IPS-18a (cell line): ENCODE measurements around the gene CRADD.

ENCODE experiments used
- H3K27ac ChIP-seq: one replicate; pipeline ENCODE4 v1.5.1; 2013; ENCODE audit warnings: low read length
- H3K27me3 ChIP-seq: one replicate; pipeline ENCODE4 v1.6.1; 2013; ENCODE audit warnings: mild to moderate bottlenecking, low read length; ENCODE audit not compliant: control insufficient read depth, insufficient read depth
- H3K36me3 ChIP-seq: one replicate; pipeline ENCODE4 v1.6.1; 2013; ENCODE audit warnings: low read depth, low read length; ENCODE audit not compliant: control insufficient read depth
- H3K4me1 ChIP-seq: one replicate; pipeline ENCODE4 v1.6.1; 2013; ENCODE audit warnings: low read depth, low read length; ENCODE audit not compliant: control insufficient read depth
- H3K4me3 ChIP-seq: one replicate; pipeline ENCODE4 v1.5.1; 2013; ENCODE audit warnings: low read length
- H3K9ac ChIP-seq: one replicate; pipeline ENCODE4 v1.6.1; 2013; ENCODE audit warnings: mild to moderate bottlenecking, low read length, moderate library complexity
- H3K9me3 ChIP-seq: one replicate; pipeline ENCODE4 v1.6.1; 2013; ENCODE audit warnings: low read depth, low read length; ENCODE audit not compliant: control insufficient read depth

The CRADD gene

GRCh38 chr12:93741659-93742109 lies 64.5 kb downstream of the CRADD start:
- Histone ChIP-seq H3K4me1 (peaks cover 44% of the 10 kb centered on the region), H3K27ac (peak overlapping the region; percentile 96), H3K9me3 (no peaks in the 10 kb centered on the region), H3K36me3 (no peaks in the 10 kb centered on the region), H3K4me3 (peak overlapping the region; percentile 75), H3K9ac (peak overlapping the region; percentile 86), H3K27me3 (no peaks in the 10 kb centered on the region)

GRCh38 chr12:93742110-93742934 lies 65.1 kb downstream of the CRADD start:
- no peaks in the 10 kb centered on the region for H3K9me3 ChIP-seq
- peak overlapping the region; percentile 96 for H3K27ac ChIP-seq
- H3K9ac ChIP-seq: peak overlapping the region; percentile 86
- H3K4me3 ChIP-seq: peak overlapping the region; percentile 75
- H3K27me3 ChIP-seq: no peaks in the 10 kb centered on the region
- no peaks in the 10 kb centered on the region for H3K36me3 ChIP-seq
- H3K4me1 ChIP-seq: peaks cover 44% of the 10 kb centered on the region

- Histone ChIP-seq H3K4me3 (peak overlapping the region; percentile 75), H3K9me3 (no peaks in the 10 kb centered on the region), H3K27me3 (no peaks in the 10 kb centered on the region), H3K27ac (peak overlapping the region; percentile 94), H3K4me1 (peaks cover 40% of the 10 kb centered on the region), H3K36me3 (no peaks in the 10 kb centered on the region), H3K9ac (peak overlapping the region; percentile 86)
Observed at GRCh38 chr12:93743229-93743998, 66.2 kb downstream of the CRADD start.

- peaks cover 40% of the 10 kb centered on the region for H3K4me1 ChIP-seq
- no peaks in the 10 kb centered on the region for H3K9me3 ChIP-seq
Observed at GRCh38 chr12:93743999-93744689, 67.0 kb downstream of the CRADD start.

GRCh38 chr12:93745286-93745685 lies 68.1 kb downstream of the CRADD start:
- Histone ChIP-seq H3K27me3 (no peaks in the 10 kb centered on the region), H3K36me3 (no peaks in the 10 kb centered on the region), H3K4me1 (peaks cover 36% of the 10 kb centered on the region), H3K9me3 (no peaks in the 10 kb centered on the region), H3K9ac (no peak overlapping the region), H3K4me3 (no peak overlapping the region), H3K27ac (no peak overlapping the region)

More at GRCh38 chr12:93743999-93744689, 67.0 kb downstream of the CRADD start:
- no peak overlapping the region for H3K27ac ChIP-seq
- no peaks in the 10 kb centered on the region for H3K36me3 ChIP-seq
- no peak overlapping the region for H3K4me3 ChIP-seq
- no peak overlapping the region for H3K9ac ChIP-seq
- no peaks in the 10 kb centered on the region for H3K27me3 ChIP-seq

GRCh38 chr12:93746572-93747168 lies 69.5 kb downstream of the CRADD start:
- H3K9ac ChIP-seq: no peak overlapping the region
- no peaks in the 10 kb centered on the region for H3K9me3 ChIP-seq
- H3K4me3 ChIP-seq: no peak overlapping the region
- no peaks in the 10 kb centered on the region for H3K36me3 ChIP-seq
- no peak overlapping the region for H3K27ac ChIP-seq
- H3K27me3 ChIP-seq: no peaks in the 10 kb centered on the region
- peaks cover 22% of the 10 kb centered on the region for H3K4me1 ChIP-seq

- Histone ChIP-seq H3K9me3 (no peaks in the 10 kb centered on the region), H3K4me3 (no peak overlapping the region), H3K36me3 (no peaks in the 10 kb centered on the region), H3K27ac (no peak overlapping the region), H3K4me1 (peaks cover 6% of the 10 kb centered on the region), H3K9ac (no peak overlapping the region), H3K27me3 (no peaks in the 10 kb centered on the region)
Observed at GRCh38 chr12:93748672-93749383, 71.7 kb downstream of the CRADD start.

GRCh38 chr12:93749515-93749914 lies 72.3 kb downstream of the CRADD start:
- Histone ChIP-seq H3K9ac (no peak overlapping the region), H3K4me1 (no peaks in the 10 kb centered on the region), H3K27me3 (no peaks in the 10 kb centered on the region), H3K36me3 (no peaks in the 10 kb centered on the region), H3K9me3 (no peaks in the 10 kb centered on the region), H3K4me3 (no peak overlapping the region), H3K27ac (no peak overlapping the region)

- H3K4me1 ChIP-seq: no peaks in the 10 kb centered on the region
- no peaks in the 10 kb centered on the region for H3K27me3 ChIP-seq
- H3K36me3 ChIP-seq: no peaks in the 10 kb centered on the region
- no peaks in the 10 kb centered on the region for H3K9me3 ChIP-seq
- no peak overlapping the region for H3K27ac ChIP-seq
- no peak overlapping the region for H3K4me3 ChIP-seq
- H3K9ac ChIP-seq: no peak overlapping the region
Observed at GRCh38 chr12:93750056-93750455, 72.9 kb downstream of the CRADD start.

- no peaks in the 10 kb centered on the region for H3K27me3 ChIP-seq
- H3K9me3 ChIP-seq: no peaks in the 10 kb centered on the region
- no peaks in the 10 kb centered on the region for H3K4me1 ChIP-seq
- no peaks in the 10 kb centered on the region for H3K36me3 ChIP-seq
- H3K9ac ChIP-seq: no peak overlapping the region
- H3K4me3 ChIP-seq: no peak overlapping the region
- no peak overlapping the region for H3K27ac ChIP-seq
Observed at GRCh38 chr12:93751864-93752610, 74.9 kb downstream of the CRADD start.
